A673 (cell line): ENCODE measurements around the gene EPS15.

Experiments
- CTCF ChIP-seq: fragments of 300-800, 200-600 bp; sonication (generic); conservative IDR thresholded peaks from 2 replicates; pipeline ENCODE4 v1.5.1; 2017; ENCODE audit warnings: low read depth, mild to moderate bottlenecking, antibody characterized with exemption, low read length, moderate library complexity, mixed read lengths
- EZH2 ChIP-seq: fragments of 200-600 bp; sonication (generic); IDR thresholded peaks from 2 replicates; pipeline ENCODE4 v1.6.1; 2017; ENCODE audit warnings: borderline replicate concordance, low read depth, mild to moderate bottlenecking, mixed read lengths, antibody characterized with exemption, low read length; ENCODE audit not compliant: poor library complexity, severe bottlenecking

- no peak for TF ChIP-seq EZH2
- no peak for TF ChIP-seq CTCF
Observed at GRCh38 chr1:51499694-51500093, 19.4 kb downstream of the EPS15 start.
